Neural crest cell (in vitro differentiated cells): ENCODE results near the gene CAND1. TPM values are rescaled to one million over a fixed set of nuclear protein-coding genes. Genes with fewer than 3 reads are reported as not detected.

Source experiments
- DNase-seq: peaks from one replicate; pipeline ENCODE4 v3.0.0; 2021; ENCODE audit warnings: low read depth, mixed read lengths, low spot score
- H3K27ac Mint-ChIP-seq: one replicate; pipeline ENCODE4 v1.8.0; 2021; ENCODE audit warnings: mild to moderate bottlenecking, mixed read lengths; ENCODE audit not compliant: unreplicated experiment
- H3K27me3 Mint-ChIP-seq: 2 replicates; pipeline ENCODE4 v1.8.0; 2021; ENCODE audit warnings: low read depth, mild to moderate bottlenecking, mixed read lengths
- H3K36me3 Mint-ChIP-seq: 2 replicates; pipeline ENCODE4 v1.8.0; 2021; ENCODE audit warnings: low read depth, mild to moderate bottlenecking, mixed read lengths
- H3K4me1 Mint-ChIP-seq: 2 replicates; pipeline ENCODE4 v1.8.0; 2021; ENCODE audit warnings: mixed read lengths
- H3K4me3 Mint-ChIP-seq: one replicate; pipeline ENCODE4 v1.8.0; 2021; ENCODE audit warnings: mild to moderate bottlenecking, mixed read lengths
- H3K9me3 Mint-ChIP-seq: 2 replicates; pipeline ENCODE4 v1.8.0; 2021; ENCODE audit warnings: mixed read lengths
- CTCF ChIP-seq: fragments of 200-600 bp; sonication (generic); conservative IDR thresholded peaks from 2 replicates; pipeline ENCODE4 v1.5.0; 2021; ENCODE audit warnings: antibody characterized with exemption, mild to moderate bottlenecking
- total RNA-seq: library from RNA; stranded (reverse); gene quantifications from 2 replicates; pipeline ENCODE4 v1.2.1, GENCODE V29; 2021

Gene CAND1
- total RNA-seq, 1 donor from 2014 or later, result 259 TPM

DNA sequence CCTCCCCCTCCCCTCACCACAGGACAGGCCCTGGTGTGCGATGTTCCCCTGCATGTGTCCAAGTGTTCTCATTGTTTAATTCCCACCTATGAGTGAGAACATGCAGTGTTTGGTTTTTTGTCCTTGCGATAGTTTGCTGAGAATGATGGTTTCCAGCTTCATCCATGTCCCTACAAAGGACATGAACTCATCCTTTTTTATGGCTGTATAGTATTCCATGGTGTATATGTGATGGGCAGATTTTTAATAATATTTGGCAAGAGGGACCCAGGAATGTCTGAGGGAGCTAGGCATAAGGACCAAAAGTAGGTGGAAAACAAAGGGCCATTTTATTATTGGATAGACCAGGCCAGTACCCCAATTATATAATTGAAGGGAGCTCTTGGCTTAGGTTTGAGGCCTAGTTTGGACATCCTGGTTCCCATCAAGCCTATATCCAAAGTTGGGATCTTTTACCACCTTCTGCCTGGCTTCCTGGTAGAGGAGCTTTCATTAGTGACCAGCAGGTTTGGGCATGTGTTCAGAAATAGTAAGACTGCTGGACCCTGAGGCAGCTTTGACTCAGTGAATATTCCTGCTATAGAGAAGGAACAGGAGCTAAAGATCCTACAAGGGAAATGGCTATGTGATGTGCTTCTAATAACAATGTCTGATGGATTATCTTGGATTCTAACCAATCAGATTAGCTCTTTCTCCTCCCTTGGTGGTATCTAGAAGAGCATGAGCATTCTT is 76.0 kb downstream of the CAND1 start:
- Mint-ChIP-seq H3K9me3 (peaks cover 11% of the 10 kb centered on the region), H3K4me1 (no peaks in the 10 kb centered on the region), H3K4me3 (no peak overlapping the region), H3K36me3 (peaks cover 9% of the 10 kb centered on the region), H3K27ac (no peak overlapping the region), H3K27me3 (no peaks in the 10 kb centered on the region)
- TF ChIP-seq CTCF, result no peak
- DNase-seq, result no peak

- Mint-ChIP-seq H3K4me3 (no peak overlapping the region), H3K27me3 (no peaks in the 10 kb centered on the region), H3K36me3 (peaks cover 3% of the 10 kb centered on the region), H3K9me3 (peaks cover 4% of the 10 kb centered on the region), H3K4me1 (no peaks in the 10 kb centered on the region), H3K27ac (no peak overlapping the region)
- DNase-seq, result no peak
- TF ChIP-seq CTCF, result no peak
Observed at GRCh38 chr12:67348683-67349082, 79.5 kb downstream of the CAND1 start.

DNA sequence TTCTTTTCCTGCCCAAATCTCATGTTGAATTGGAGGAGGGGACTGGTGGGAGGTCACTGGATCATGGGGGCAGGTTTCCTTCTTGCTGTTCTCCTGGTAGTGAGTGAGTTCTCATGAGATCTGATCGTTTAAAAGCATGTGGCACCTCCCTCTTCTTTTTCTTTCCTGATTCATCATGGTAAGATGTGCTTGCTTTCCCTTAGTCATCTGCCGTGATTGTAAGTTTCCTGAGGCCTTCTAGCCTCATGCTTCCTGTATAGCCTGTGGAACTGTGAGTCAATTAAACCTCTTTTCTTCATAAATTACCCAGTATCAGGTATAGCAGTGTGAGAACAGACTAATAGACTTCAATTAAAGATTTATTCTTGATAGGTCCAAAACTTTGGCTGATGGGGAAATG is 83.5 kb downstream of the CAND1 start:
- H3K4me3 Mint-ChIP-seq, result no peak overlapping the region
- no peaks in the 10 kb centered on the region for H3K27me3 Mint-ChIP-seq
- peaks cover 4% of the 10 kb centered on the region for H3K9me3 Mint-ChIP-seq
- DNase-seq, result no peak
- no peaks in the 10 kb centered on the region for H3K36me3 Mint-ChIP-seq
- peaks cover 7% of the 10 kb centered on the region for H3K4me1 Mint-ChIP-seq
- no peak for TF ChIP-seq CTCF
- no peak overlapping the region for H3K27ac Mint-ChIP-seq

DNA sequence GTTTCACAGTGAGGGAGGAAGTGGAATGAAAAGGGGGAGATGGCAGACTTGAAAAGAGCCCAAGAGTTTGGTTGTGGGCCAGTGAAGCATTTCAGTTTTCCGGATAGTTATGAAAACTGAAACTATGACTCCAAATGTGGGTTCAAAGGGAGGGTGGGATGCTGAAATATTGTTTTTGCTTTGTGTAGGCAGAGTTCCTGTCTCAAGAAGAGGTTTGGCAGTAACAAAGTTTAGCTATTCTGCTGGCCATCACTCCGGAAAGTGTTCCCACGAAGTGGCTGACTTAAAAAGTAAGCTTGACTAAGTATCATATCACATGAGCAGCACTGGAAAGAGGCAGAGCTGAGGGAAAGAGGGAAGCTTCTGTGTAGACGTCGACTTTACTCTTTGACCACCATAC is 85.2 kb downstream of the CAND1 start:
- no peak overlapping the region for H3K27ac Mint-ChIP-seq
- H3K9me3 Mint-ChIP-seq, result no peaks in the 10 kb centered on the region
- DNase-seq, result no peak
- H3K27me3 Mint-ChIP-seq, result no peaks in the 10 kb centered on the region
- no peak overlapping the region for H3K4me3 Mint-ChIP-seq
- no peak for TF ChIP-seq CTCF
- peaks cover 7% of the 10 kb centered on the region for H3K4me1 Mint-ChIP-seq
- H3K36me3 Mint-ChIP-seq, result no peaks in the 10 kb centered on the region

DNA sequence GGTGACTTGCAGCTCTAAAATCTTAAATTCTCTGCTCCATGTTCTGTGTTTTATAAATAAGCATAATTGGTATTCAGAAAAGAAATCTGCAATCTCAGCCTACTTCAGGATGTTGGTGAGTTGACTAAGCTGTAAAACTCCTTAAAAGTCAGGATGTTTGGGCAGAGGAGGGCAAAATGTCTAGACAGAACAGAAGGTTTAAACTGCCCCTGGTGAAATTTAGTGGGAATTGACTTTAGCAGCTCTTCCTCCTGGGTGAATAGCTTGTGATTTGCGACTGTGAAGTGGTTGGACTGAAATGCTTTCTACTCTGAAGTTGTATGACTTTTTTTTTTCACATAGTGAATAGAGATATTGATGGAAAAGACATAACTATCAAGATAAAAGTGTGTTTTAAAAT is 85.8 kb downstream of the CAND1 start:
- Mint-ChIP-seq H3K27ac (no peak overlapping the region), H3K4me3 (no peak overlapping the region)
- DNase-seq, result no peak

More for the DNA sequence above, 85.8 kb downstream of the CAND1 start:
- no peaks in the 10 kb centered on the region for H3K9me3 Mint-ChIP-seq
- H3K27me3 Mint-ChIP-seq, result no peaks in the 10 kb centered on the region
- TF ChIP-seq CTCF, result peak; percentile 14
- H3K4me1 Mint-ChIP-seq, result peaks cover 7% of the 10 kb centered on the region
- no peaks in the 10 kb centered on the region for H3K36me3 Mint-ChIP-seq
